ENCODE results near the gene OR56B4.

DNA sequence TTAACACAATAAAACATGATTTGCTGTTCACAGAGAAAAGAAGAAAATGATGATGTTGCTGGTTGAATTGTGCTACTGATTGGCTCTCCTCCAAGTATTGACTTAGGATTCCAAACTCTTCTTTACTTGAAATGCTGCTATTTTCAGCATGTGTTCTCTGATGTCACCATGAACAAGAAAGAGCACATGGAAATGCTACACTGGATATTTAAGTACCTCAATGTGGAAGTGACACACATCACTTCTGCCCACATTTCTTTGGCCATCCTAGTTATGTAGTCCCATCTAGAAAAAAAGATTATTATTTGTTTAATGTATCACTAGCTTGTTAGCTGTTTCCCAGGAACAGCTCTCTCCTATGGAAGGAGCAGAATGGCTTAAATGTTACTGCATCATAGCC, 35.5 kb downstream of the OR56B4 start:
- TF ChIP-seq CTCF (IDR thresholded peaks at IDR 0.05) (no peak), POLR2A (IDR thresholded peaks at IDR 0.05) (no peak)
